Measurements from ENCODE around the gene IGFLR1. TPM values are rescaled to one million over a fixed set of nuclear protein-coding genes. Genes with fewer than 3 reads are reported as not detected.
"Not testable (repeated sequence)": the region's sequence is repeated elsewhere in the genome, so short reads cannot be mapped to it uniquely, and the experiment has no call there.

IGFLR1 gene
- total RNA-seq, 1 donor from 2014 or later, result 3.1 TPM

- Mint-ChIP-seq H3K9me3 (ENCODE audit: unreplicated experiment) (no peaks in the 10 kb centered on the region), H3K4me1 (ENCODE audit: unreplicated experiment) (no peaks in the 10 kb centered on the region), H3K4me3 (ENCODE audit: unreplicated experiment) (no peak overlapping the region), H3K27ac (ENCODE audit: unreplicated experiment) (no peak overlapping the region), H3K27me3 (ENCODE audit: unreplicated experiment) (no peaks in the 10 kb centered on the region), H3K36me3 (ENCODE audit: unreplicated experiment) (peaks cover 62% of the 10 kb centered on the region)
- DNase-seq (ENCODE audit: extremely low spot score, unreplicated experiment), result no peak
- no peak for TF ChIP-seq CTCF (IDR thresholded peaks at IDR 0.05)
These were observed 16.9 kb downstream of the IGFLR1 start for GRCh38 chr19:35725216-35725861.

- Mint-ChIP-seq H3K9me3 (ENCODE audit: unreplicated experiment) (no peaks in the 10 kb centered on the region), H3K4me1 (ENCODE audit: unreplicated experiment) (peaks cover 2% of the 10 kb centered on the region), H3K4me3 (ENCODE audit: unreplicated experiment) (no peak overlapping the region), H3K27me3 (ENCODE audit: unreplicated experiment) (no peaks in the 10 kb centered on the region), H3K27ac (ENCODE audit: unreplicated experiment) (no peak overlapping the region), H3K36me3 (ENCODE audit: unreplicated experiment) (peaks cover 56% of the 10 kb centered on the region)
- TF ChIP-seq CTCF (IDR thresholded peaks at IDR 0.05), result no peak
- DNase-seq (ENCODE audit: extremely low spot score, unreplicated experiment), result no peak
These were observed 17.7 kb downstream of the IGFLR1 start for GRCh38 chr19:35724560-35724959.

- H3K27me3 Mint-ChIP-seq (ENCODE audit: unreplicated experiment); H3K4me1 Mint-ChIP-seq (ENCODE audit: unreplicated experiment); DNase-seq (ENCODE audit: extremely low spot score, unreplicated experiment); H3K27ac Mint-ChIP-seq (ENCODE audit: unreplicated experiment); H3K4me3 Mint-ChIP-seq (ENCODE audit: unreplicated experiment); H3K9me3 Mint-ChIP-seq (ENCODE audit: unreplicated experiment): not testable (repeated sequence)
- H3K36me3 Mint-ChIP-seq (ENCODE audit: unreplicated experiment), result peaks cover 52% of the 10 kb centered on the region
These were observed 18.1 kb downstream of the IGFLR1 start for GRCh38 chr19:35724132-35724531.

GRCh38 chr19:35723671-35724070 lies 18.6 kb downstream of the IGFLR1 start:
- no peak for DNase-seq (ENCODE audit: extremely low spot score, unreplicated experiment)
- TF ChIP-seq CTCF (IDR thresholded peaks at IDR 0.05), result no peak
- no peaks in the 10 kb centered on the region for H3K27me3 Mint-ChIP-seq (ENCODE audit: unreplicated experiment)
- no peak overlapping the region for H3K27ac Mint-ChIP-seq (ENCODE audit: unreplicated experiment)
- peaks cover 48% of the 10 kb centered on the region for H3K36me3 Mint-ChIP-seq (ENCODE audit: unreplicated experiment)
- no peak overlapping the region for H3K4me3 Mint-ChIP-seq (ENCODE audit: unreplicated experiment)
- no peaks in the 10 kb centered on the region for H3K9me3 Mint-ChIP-seq (ENCODE audit: unreplicated experiment)
- H3K4me1 Mint-ChIP-seq (ENCODE audit: unreplicated experiment), result peaks cover 10% of the 10 kb centered on the region

GRCh38 chr19:35722897-35723296 lies 19.4 kb downstream of the IGFLR1 start:
- Mint-ChIP-seq H3K4me1 (ENCODE audit: unreplicated experiment) (peaks cover 11% of the 10 kb centered on the region), H3K9me3 (ENCODE audit: unreplicated experiment) (no peaks in the 10 kb centered on the region), H3K4me3 (ENCODE audit: unreplicated experiment) (no peak overlapping the region), H3K27ac (ENCODE audit: unreplicated experiment) (no peak overlapping the region), H3K27me3 (ENCODE audit: unreplicated experiment) (no peaks in the 10 kb centered on the region), H3K36me3 (ENCODE audit: unreplicated experiment) (peaks cover 41% of the 10 kb centered on the region)
- TF ChIP-seq CTCF (IDR thresholded peaks at IDR 0.05), result no peak
- DNase-seq (ENCODE audit: extremely low spot score, unreplicated experiment), result no peak

Measured in osteocyte (in vitro differentiated cells).